Measurements from ENCODE around the gene TTC9. TPM values are rescaled to one million over a fixed set of nuclear protein-coding genes. Genes with fewer than 3 reads are reported as not detected.

The TTC9 gene
- total RNA-seq, 2 donors from 2014 or later = 3.2 to 6.7 TPM

GRCh38 chr14:70723276-70723675 is 81.6 kb downstream of the TTC9 start:
- H3K9me3 ChIP-seq = no peaks in the 10 kb centered on the region
- H3K4me1 ChIP-seq (replicated peaks) = no peaks in the 10 kb centered on the region
- no peaks in the 10 kb centered on the region for H3K36me3 ChIP-seq
- WGBS = 92% methylated on average over 5 of the region's 5 CpGs
- no peaks in the 10 kb centered on the region for H3K27me3 ChIP-seq (replicated peaks; ENCODE audit: insufficient read depth)
- no peak for DNase-seq (ENCODE audit: low spot score)
- no peak overlapping the region for H3K4me3 ChIP-seq
- intact Hi-C loops (cut with DNase I) = no loop called here
- no peak for TF ChIP-seq POLR2A (IDR thresholded peaks at IDR 0.05)
- TF ChIP-seq CTCF (IDR thresholded peaks at IDR 0.05) = no peak
- no peak for TF ChIP-seq POLR2AphosphoS5 (IDR thresholded peaks at IDR 0.05)
- H3K27ac ChIP-seq = no peak overlapping the region

GRCh38 chr14:70724110-70724509 is 82.4 kb downstream of the TTC9 start:
- intact Hi-C loops (cut with DNase I) = no loop called here
- DNase-seq (ENCODE audit: low spot score) = no peak
- TF ChIP-seq CTCF (IDR thresholded peaks at IDR 0.05) (no peak), POLR2A (IDR thresholded peaks at IDR 0.05) (no peak), POLR2AphosphoS5 (IDR thresholded peaks at IDR 0.05) (no peak)
- 69% methylated on average over 3 of the region's 3 CpGs for WGBS
- Histone ChIP-seq H3K4me3 (no peak overlapping the region), H3K9me3 (no peaks in the 10 kb centered on the region), H3K4me1 (replicated peaks) (no peaks in the 10 kb centered on the region), H3K27ac (no peak overlapping the region), H3K27me3 (replicated peaks; ENCODE audit: insufficient read depth) (no peaks in the 10 kb centered on the region), H3K36me3 (no peaks in the 10 kb centered on the region)

- H3K27ac ChIP-seq = no peak overlapping the region
- no peaks in the 10 kb centered on the region for H3K4me1 ChIP-seq (replicated peaks)
- H3K4me3 ChIP-seq = no peak overlapping the region
- WGBS = 63% methylated on average over 6 of the region's 6 CpGs
- H3K9me3 ChIP-seq = no peaks in the 10 kb centered on the region
- H3K36me3 ChIP-seq = no peaks in the 10 kb centered on the region
- no peaks in the 10 kb centered on the region for H3K27me3 ChIP-seq (replicated peaks; ENCODE audit: insufficient read depth)
- intact Hi-C loops (cut with DNase I) = no loop called here
- TF ChIP-seq CTCF (IDR thresholded peaks at IDR 0.05) (no peak), POLR2A (IDR thresholded peaks at IDR 0.05) (no peak), POLR2AphosphoS5 (IDR thresholded peaks at IDR 0.05) (no peak)
- DNase-seq (ENCODE audit: low spot score) = no peak
Measured at GRCh38 chr14:70724944-70725343, 83.2 kb downstream of the TTC9 start.

Small RNA genes within 50 kb of the gene (small RNA-seq; reads per million reads assigned to genes)
- gene RN7SL77P = 0 reads per million in 2 donors

Other genes starting within 250 kb of the TTC9 start
- gene SYNJ2BP, start 224.8 kb upstream of the TTC9 start, total RNA-seq = 10 to 100 TPM; 18.3 to 33.1 TPM
- under 1 TPM in 1 of 2 donors, not detected in 1; 0.91 TPM for gene ADAM21, start 189.7 kb upstream of the TTC9 start, total RNA-seq
- 1 to 10 TPM in 1 of 2 donors, under 1 TPM in 1; 0.96 to 1.6 TPM for gene ADAM20, start 106.9 kb upstream of the TTC9 start, total RNA-seq
- 10 to 100 TPM; 27.4 to 41.4 TPM for gene MED6, start 41.3 kb upstream of the TTC9 start, total RNA-seq
- 1 to 10 TPM; 5.3 to 9.5 TPM for gene MAP3K9, start 167.6 kb downstream of the TTC9 start, total RNA-seq

All from prostate gland (tissue), 2 donors.